Heart left ventricle (tissue), 13 donors: ENCODE measurements around the gene IPO13.

ENCODE experiments used
- POLR2A ChIP-seq, 2 donors: fragments of 450-650 bp; IDR thresholded peaks; one replicate each; pipeline ENCODE4 v1.6.1; 2017; ENCODE audit warnings: antibody characterized with exemption in 2 of 2, mild to moderate bottlenecking in 2 of 2, moderate library complexity in 2 of 2
- TF ChIP-seq, protein P1 (sequence below), 12 donors: fragments of 200-600 bp; sonication (generic) in 4 of 12; IDR thresholded peaks; one replicate each; pipeline versions ENCODE4 v1.5.0 to v1.8.0; 2018 to 2022; ENCODE audit warnings: antibody characterized with exemption in 12 of 12, mild to moderate bottlenecking in 5 of 12
- donor health status: ischemic (EF 13 %, LVEDD 7.1; RV severe dilation, severe dysfunction).
- donor health status: DM: no; HTN: yes; CAD: no.
- donor health status: DM: no; HTN: no; CAD: no.
- donor health status: ischemic (EF 25% LVEDD 6.9; RV normal size, moderate dysfunction).
- donor health status: ischemic (EF 25% LVEDD 5.7; RV mildly dilated, moderate dysfunction).
- donor health status: ischemic (EF 35%, LVEDD 5.7; RV mildly dilated, moderate dysfunction).
- donor health status: nonischemic (EF 11% LVEDD 7.7; RV severe dilation, severe dysfunction).
- donor health status: DM: yes; HTN: yes; CAD: no.
- donor health status: PGD.
- donor health status: ischemic (EF 29% LVEDD 5.4; RV normal size, mild dysfunction).
- donor health status: nonischemic (EF 23%, LVEDD 6.1; RV moderate dilation, normal function).

- TF ChIP-seq, protein P1, sequence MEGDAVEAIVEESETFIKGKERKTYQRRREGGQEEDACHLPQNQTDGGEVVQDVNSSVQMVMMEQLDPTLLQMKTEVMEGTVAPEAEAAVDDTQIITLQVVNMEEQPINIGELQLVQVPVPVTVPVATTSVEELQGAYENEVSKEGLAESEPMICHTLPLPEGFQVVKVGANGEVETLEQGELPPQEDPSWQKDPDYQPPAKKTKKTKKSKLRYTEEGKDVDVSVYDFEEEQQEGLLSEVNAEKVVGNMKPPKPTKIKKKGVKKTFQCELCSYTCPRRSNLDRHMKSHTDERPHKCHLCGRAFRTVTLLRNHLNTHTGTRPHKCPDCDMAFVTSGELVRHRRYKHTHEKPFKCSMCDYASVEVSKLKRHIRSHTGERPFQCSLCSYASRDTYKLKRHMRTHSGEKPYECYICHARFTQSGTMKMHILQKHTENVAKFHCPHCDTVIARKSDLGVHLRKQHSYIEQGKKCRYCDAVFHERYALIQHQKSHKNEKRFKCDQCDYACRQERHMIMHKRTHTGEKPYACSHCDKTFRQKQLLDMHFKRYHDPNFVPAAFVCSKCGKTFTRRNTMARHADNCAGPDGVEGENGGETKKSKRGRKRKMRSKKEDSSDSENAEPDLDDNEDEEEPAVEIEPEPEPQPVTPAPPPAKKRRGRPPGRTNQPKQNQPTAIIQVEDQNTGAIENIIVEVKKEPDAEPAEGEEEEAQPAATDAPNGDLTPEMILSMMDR (IDR thresholded peaks at IDR 0.05), result no peak
- no peak for TF ChIP-seq POLR2A (IDR thresholded peaks at IDR 0.05)
These were observed 24.7 kb downstream of the IPO13 start for GRCh38 chr1:43971336-43971980.
